ENCODE results near the gene CADPS2.

DNA sequence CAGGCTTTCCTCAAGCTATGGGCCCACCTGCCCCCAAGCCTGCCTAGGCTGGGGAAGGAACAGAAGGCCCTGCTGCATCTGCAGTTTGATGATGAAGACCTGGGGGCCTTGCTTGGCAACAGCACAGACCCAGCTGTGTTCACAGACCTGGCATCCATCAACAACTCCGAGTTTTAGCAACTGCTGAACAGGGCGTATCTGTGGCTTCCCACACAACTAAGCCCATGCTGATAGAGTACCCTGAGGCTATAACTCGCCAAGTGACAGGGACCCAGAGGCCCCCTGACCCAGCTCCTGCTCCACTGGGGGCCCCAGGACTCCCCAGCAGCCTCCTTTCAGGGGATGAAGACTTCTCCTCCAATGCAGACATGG, 36.3 kb downstream of the CADPS2 start:
- no peak for TF ChIP-seq POLR2AphosphoS5 (IDR thresholded peaks at IDR 0.05; ENCODE audit: low read depth)
- no peak for TF ChIP-seq CTCF (IDR thresholded peaks at IDR 0.05; ENCODE audit: insufficient read depth, low read length)
- no peak for TF ChIP-seq GABPA (IDR thresholded peaks at IDR 0.05; ENCODE audit: low read depth)
- no peak for TF ChIP-seq REST (IDR thresholded peaks at IDR 0.05; ENCODE audit: insufficient replicate concordance, low read depth)
- no peak for TF ChIP-seq SPI1 (IDR thresholded peaks at IDR 0.05; ENCODE audit: borderline replicate concordance, low read depth)

Measured in HL-60 (cell line).